ENCODE measurements around the gene RNF123. TPM values are rescaled to one million over a fixed set of nuclear protein-coding genes. Genes with fewer than 3 reads are reported as not detected.

Gene RNF123
- total RNA-seq, 6 experiments from 2014 or later, result 32.4 to 48.3 (median 39.9) TPM

DNA sequence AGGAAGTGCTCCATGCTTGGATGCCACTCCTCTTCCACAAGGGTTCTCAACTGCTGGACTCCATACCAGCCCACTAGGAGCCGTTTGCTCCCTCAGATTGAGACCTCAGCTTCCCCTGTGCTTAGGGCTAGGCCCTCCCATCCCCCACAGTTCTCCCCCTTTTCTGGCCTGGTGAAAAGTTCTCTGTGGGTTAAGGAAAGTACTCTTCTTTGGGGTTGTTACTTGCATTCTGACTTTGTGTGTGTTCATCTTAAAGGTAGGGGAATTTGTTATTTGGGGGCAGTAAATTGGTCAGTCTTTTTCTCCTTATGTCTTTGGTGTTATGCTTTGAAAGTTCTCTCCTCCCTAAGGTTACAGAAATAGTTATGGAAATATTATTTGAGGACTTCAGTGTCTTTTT lies 39.2 kb upstream of the RNF123 start:
- Histone ChIP-seq H3K27ac (no peak overlapping the region), H3K4me3 (no peak overlapping the region), H3K9me3 (no peaks in the 10 kb centered on the region), H3K36me3 (no peaks in the 10 kb centered on the region), H3K27me3 (no peaks in the 10 kb centered on the region), H3K4me1 (peaks cover 0 to 9% (median 0%) of the 10 kb centered on the region in 4 donors)
- ATAC-seq, result no peak
- no CpG with 5 or more reads among the region's 1 CpG for WGBS (ENCODE audit: insufficient coverage, low coverage, low lambda C conversion rate, missing lambda C conversion rate)
- intact Hi-C loops (cut with DNase I), result loop anchor here in 1 of 2 donors (10.0 kb wide), 1 partner anchor 85 kb away; no protein-coding TSS in a partner anchor
- TF ChIP-seq POLR2A (IDR thresholded peaks at IDR 0.05), result no peak
- TF ChIP-seq, protein P1, sequence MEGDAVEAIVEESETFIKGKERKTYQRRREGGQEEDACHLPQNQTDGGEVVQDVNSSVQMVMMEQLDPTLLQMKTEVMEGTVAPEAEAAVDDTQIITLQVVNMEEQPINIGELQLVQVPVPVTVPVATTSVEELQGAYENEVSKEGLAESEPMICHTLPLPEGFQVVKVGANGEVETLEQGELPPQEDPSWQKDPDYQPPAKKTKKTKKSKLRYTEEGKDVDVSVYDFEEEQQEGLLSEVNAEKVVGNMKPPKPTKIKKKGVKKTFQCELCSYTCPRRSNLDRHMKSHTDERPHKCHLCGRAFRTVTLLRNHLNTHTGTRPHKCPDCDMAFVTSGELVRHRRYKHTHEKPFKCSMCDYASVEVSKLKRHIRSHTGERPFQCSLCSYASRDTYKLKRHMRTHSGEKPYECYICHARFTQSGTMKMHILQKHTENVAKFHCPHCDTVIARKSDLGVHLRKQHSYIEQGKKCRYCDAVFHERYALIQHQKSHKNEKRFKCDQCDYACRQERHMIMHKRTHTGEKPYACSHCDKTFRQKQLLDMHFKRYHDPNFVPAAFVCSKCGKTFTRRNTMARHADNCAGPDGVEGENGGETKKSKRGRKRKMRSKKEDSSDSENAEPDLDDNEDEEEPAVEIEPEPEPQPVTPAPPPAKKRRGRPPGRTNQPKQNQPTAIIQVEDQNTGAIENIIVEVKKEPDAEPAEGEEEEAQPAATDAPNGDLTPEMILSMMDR (IDR thresholded peaks at IDR 0.05), result no peak
- no peak for DNase-seq

DNA sequence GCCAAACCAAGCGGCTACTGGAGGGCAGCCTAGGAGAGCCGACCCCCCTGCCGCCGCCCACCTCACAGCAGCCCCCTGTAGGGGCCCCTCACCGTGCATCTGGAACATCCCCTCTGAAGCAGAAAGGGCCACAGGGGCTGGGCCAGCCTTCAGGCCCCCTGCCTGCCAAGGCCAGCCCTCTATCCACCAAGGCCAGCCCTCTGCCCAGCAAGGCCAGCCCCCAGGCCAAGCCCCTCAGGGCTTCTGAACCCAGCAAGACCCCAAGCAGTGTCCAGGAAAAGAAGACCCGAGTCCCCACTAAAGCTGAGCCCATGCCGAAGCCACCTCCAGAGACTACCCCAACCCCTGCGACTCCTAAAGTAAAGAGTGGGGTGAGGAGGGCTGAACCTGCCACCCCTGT lies 38.7 kb upstream of the RNF123 start:
- Histone ChIP-seq H3K9me3 (no peaks in the 10 kb centered on the region), H3K27me3 (no peaks in the 10 kb centered on the region), H3K27ac (no peak overlapping the region), H3K4me3 (no peak overlapping the region), H3K36me3 (no peaks in the 10 kb centered on the region), H3K4me1 (peaks cover 0 to 6% (median 0%) of the 10 kb centered on the region in 4 donors)
- TF ChIP-seq POLR2A (IDR thresholded peaks at IDR 0.05), result no peak
- TF ChIP-seq, protein P1 (IDR thresholded peaks at IDR 0.05), result no peak
- ATAC-seq, result no peak
- intact Hi-C loops (cut with DNase I), result loop anchor here in 1 of 2 donors (10.0 kb wide), 1 partner anchor 86 kb away; no protein-coding TSS in a partner anchor
- no peak for DNase-seq
- 93% methylated on average over 2 of the region's 8 CpGs for WGBS (ENCODE audit: insufficient coverage, low coverage, low lambda C conversion rate, missing lambda C conversion rate)

DNA sequence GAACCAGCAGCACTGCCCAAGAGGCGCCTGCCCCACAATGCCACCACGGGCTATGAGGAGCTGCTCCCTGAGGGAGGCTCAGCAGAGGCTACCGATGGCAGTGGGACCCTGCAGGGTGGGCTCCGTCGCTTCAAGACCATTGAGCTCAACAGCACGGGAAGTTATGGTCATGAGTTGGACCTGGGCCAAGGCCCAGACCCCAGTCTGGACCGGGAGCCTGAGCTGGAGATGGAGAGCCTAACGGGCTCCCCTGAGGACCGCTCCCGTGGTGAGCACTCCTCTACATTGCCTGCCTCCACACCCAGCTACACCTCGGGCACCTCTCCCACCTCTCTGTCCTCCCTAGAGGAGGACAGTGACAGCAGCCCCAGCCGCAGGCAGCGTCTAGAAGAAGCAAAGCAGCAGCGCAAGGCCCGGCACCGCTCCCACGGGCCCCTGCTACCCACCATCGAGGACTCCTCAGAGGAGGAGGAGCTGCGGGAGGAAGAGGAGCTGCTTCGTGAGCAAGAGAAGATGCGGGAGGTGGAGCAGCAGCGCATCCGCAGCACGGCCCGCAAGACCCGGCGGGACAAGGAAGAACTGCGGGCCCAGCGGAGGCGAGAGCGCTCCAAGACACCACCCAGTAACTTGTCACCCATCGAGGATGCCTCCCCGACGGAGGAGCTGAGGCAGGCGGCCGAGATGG lies 37.0 kb upstream of the RNF123 start:
- Histone ChIP-seq H3K4me1 (no peaks in the 10 kb centered on the region), H3K27me3 (no peaks in the 10 kb centered on the region), H3K4me3 (no peak overlapping the region), H3K9me3 (no peaks in the 10 kb centered on the region), H3K36me3 (no peaks in the 10 kb centered on the region), H3K27ac (no peak overlapping the region)
- no peak for TF ChIP-seq POLR2A (IDR thresholded peaks at IDR 0.05)
- TF ChIP-seq, protein P1 (IDR thresholded peaks at IDR 0.05), result no peak
- no peak for ATAC-seq
- DNase-seq, result no peak
- 60% methylated on average over 1 of the region's 36 CpGs for WGBS (ENCODE audit: insufficient coverage, low coverage, low lambda C conversion rate, missing lambda C conversion rate)
- intact Hi-C loops (cut with DNase I), result loop anchor here in 1 of 2 donors (10.0 kb wide), 1 partner anchor 88 kb away; no protein-coding TSS in a partner anchor

DNA sequence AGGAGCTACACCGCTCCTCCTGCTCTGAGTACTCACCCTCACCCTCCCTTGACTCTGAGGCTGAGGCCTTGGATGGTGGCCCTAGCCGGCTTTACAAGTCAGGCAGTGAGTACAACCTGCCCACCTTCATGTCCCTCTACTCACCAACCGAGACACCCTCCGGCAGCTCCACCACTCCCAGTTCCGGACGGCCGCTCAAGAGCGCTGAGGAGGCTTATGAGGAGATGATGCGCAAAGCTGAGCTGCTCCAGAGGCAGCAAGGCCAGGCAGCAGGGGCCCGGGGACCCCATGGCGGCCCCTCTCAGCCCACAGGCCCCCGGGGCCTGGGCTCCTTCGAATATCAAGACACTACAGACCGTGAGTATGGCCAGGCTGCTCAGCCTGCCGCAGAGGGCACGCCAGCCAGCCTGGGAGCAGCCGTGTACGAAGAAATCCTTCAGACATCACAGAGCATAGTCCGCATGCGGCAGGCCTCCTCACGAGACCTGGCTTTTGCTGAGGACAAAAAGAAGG lies 36.4 kb upstream of the RNF123 start:
- H3K4me3 ChIP-seq, result no peak overlapping the region
- H3K4me1 ChIP-seq, result no peaks in the 10 kb centered on the region
- DNase-seq (no peak), ATAC-seq (no peak)
- intact Hi-C loops (cut with DNase I), result loop anchor here in 1 of 2 donors (10.0 kb wide), 1 partner anchor 88 kb away; no protein-coding TSS in a partner anchor
- H3K9me3 ChIP-seq, result no peaks in the 10 kb centered on the region
- H3K36me3 ChIP-seq, result no peaks in the 10 kb centered on the region
- H3K27me3 ChIP-seq, result no peaks in the 10 kb centered on the region
- 94% methylated on average over 3 of the region's 21 CpGs for WGBS (ENCODE audit: insufficient coverage, low coverage, low lambda C conversion rate, missing lambda C conversion rate)
- no peak overlapping the region for H3K27ac ChIP-seq
- TF ChIP-seq, protein P1 (IDR thresholded peaks at IDR 0.05), result no peak
- TF ChIP-seq POLR2A (IDR thresholded peaks at IDR 0.05), result no peak

Data from right lobe of liver (tissue), 6 donors.